Smooth muscle cell of trachea (primary cell): ENCODE data around the gene KPNA4. TPM values are rescaled to one million over a fixed set of nuclear protein-coding genes. Genes with fewer than 3 reads are reported as not detected.

Source experiments
- total RNA-seq: library from RNA; depleted of rRNA; stranded (reverse); fragments of >200 nt; gene quantifications from 2 replicates; pipeline ENCODE4 v1.2.1, GENCODE V29; 2014

Gene KPNA4, protein sequence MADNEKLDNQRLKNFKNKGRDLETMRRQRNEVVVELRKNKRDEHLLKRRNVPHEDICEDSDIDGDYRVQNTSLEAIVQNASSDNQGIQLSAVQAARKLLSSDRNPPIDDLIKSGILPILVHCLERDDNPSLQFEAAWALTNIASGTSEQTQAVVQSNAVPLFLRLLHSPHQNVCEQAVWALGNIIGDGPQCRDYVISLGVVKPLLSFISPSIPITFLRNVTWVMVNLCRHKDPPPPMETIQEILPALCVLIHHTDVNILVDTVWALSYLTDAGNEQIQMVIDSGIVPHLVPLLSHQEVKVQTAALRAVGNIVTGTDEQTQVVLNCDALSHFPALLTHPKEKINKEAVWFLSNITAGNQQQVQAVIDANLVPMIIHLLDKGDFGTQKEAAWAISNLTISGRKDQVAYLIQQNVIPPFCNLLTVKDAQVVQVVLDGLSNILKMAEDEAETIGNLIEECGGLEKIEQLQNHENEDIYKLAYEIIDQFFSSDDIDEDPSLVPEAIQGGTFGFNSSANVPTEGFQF
- 30.8 and 30.9 TPM in 2 replicates for total RNA-seq

DNA sequence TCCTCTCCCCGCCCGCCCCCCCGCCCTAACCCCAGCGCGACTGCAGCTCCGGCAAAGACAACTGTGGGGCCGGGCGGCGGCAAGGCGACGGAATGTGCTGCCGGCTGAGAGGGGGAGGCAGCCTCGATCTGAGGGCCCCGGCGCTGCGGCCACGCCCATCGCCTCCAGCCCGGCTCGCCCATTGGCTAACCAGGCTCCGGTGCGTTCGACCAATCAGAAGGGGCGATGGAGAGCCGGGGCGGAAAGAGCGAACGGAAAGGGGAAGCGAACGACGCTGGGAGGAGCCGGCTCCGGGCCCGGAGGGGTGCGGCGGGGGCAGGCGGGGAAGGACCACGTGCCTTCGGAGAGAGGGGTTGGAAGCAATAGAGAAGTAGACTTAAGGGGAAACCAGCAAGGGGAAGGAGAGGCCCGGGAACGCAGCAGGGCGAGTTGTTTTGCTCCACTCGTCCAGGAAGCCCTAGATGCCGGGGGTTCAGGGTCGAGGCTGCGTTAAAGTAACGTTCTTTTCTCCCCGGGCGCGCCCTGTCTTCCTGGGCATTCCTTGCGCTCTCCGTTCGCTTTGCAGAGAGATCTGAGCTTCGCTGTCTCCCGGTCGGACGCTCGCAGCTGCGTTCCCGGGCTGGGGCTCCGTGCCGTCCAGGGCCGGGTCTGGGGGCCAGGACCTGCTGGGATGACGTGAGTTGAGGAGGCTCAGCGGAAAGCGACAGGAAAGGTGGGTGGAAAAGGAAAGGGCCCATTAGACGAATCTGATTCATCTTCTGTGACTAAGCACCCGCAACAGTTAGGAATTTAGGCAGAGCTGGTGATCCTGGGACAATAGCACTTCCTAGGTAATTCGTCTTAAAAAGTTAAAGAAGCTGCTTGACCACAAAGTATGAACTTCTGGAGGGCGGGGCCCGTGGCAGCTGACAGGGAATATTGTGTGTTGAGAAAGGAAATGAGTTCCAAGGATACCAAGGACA is at the start of gene KPNA4:
Gene KPNA4, minus strand, starts transcription at position 130 of the 962 bp plus-strand sequence. CDS start 289 bp downstream, outside the sequence.

DNA sequence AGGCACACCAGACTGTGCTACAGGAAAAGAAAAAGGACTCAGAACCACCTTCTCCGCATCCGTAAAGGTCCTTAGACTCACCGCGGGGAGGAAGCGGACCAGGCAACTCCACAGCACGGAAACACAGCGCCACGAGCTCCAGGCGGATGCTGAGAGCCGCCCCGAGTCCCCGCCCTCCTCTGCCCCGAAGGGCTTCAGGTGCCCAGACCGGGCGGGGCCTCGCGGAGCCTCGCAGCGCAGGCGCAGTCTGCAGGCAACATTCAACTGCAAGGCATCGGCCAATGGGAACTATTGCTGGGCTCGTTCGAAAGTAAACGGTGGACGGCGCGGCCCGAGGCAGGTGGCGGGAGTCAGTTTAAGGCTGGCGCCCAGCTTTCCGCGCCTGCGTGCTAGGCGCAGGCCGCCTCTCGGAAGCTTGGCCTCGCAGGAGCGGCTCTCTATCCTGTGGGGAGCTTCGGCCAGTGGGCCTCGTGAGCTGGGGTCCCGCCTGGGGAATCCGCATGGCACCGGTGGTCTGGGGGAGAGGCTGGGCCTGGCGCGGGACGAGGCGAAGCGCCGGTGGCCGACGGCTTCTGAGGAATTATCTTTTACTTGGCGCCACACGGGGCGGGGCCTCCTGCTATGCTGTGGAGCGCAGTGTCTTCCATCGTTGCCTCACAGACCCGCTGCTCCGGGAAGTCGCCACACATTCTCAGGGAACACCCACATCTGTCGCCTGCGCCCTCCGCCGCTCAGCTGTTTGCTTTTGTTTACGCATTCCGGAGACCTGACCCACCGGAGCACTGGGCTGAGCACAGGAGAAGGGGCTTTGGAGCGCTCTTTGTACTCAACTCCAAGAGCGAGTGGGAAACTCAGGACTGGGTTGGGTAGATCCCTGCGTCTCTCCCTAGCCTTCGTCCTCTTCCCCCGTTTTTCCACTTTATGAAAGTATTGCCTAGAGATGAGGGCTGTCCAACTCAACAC is 115.5 kb downstream of the KPNA4 start, which contains the start of gene TRIM59:
Gene TRIM59, minus strand, starts transcription at position 151 of the 963 bp plus-strand sequence. CDS start 10,603 bp downstream, outside the sequence.

Other genes starting within 250 kb of the KPNA4 start
- gene IFT80, start 166.3 kb downstream of the KPNA4 start, total RNA-seq = 90.8 and 120 TPM in 2 replicates
- 21.5 and 103 TPM in 2 replicates for gene SMC4, start 165.9 kb downstream of the KPNA4 start, total RNA-seq
- 14.6 and 46.5 TPM in 2 replicates for gene TRIM59, start 115.8 kb downstream of the KPNA4 start, total RNA-seq
- gene ARL14, start 111.6 kb upstream of the KPNA4 start, total RNA-seq = not detected in 2 replicates
- gene PPM1L, start 190.7 kb upstream of the KPNA4 start, total RNA-seq = 0.87 and 3.0 TPM in 2 replicates